22Rv1 (cell line): ENCODE measurements around the gene PHKB.

Experiments
- ZFX ChIP-seq: fragments of 450-650 bp; IDR thresholded peaks from 2 replicates; pipeline ENCODE4 v1.6.1; 2017; ENCODE audit warnings: antibody characterized with exemption, borderline replicate concordance
- TF ChIP-seq, protein P1 (sequence below): fragments of 450-650 bp; IDR thresholded peaks from 2 replicates; pipeline ENCODE4 v1.5.1; 2017; ENCODE audit warnings: mild to moderate bottlenecking

DNA sequence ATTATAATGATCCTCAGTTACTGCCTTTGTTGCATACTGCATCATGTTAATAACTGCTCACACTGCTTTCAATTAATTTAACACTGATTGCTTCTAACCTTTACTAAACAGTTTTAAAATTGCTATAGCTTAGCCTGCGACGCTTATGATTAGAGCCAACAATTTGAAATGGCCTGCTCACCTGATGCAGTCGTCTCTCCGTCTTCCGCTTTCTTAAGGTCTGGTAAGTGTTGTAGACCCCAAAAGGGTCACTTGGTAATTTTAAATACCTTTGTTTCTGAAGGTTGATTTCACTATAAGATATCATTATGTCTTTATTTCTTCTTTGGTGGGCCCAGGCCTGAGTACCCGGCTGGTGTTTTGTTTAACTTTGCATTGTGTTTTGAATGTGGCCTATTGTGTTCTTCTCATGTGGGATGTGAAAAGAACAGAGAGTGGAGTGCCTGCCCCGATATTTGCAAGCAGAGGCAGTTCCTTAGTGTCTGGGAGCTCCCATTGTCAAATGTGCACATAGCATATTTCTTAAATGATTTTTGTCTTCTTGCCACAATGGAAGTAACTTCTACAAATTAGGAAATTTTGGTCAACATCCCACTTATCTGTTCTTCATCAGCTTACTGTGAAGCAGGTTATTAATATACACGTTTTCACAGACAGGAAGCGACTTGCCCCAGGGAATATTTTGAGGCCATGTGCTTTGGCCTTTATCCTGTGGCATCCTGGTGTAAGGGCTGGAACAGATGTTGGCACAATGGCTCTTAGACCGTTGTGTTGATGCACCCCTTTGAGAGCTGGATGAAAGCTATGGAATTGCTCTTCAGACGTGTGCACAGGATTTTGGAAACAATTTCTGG is 2.9 kb downstream of the PHKB start:
- TF ChIP-seq, protein P1, sequence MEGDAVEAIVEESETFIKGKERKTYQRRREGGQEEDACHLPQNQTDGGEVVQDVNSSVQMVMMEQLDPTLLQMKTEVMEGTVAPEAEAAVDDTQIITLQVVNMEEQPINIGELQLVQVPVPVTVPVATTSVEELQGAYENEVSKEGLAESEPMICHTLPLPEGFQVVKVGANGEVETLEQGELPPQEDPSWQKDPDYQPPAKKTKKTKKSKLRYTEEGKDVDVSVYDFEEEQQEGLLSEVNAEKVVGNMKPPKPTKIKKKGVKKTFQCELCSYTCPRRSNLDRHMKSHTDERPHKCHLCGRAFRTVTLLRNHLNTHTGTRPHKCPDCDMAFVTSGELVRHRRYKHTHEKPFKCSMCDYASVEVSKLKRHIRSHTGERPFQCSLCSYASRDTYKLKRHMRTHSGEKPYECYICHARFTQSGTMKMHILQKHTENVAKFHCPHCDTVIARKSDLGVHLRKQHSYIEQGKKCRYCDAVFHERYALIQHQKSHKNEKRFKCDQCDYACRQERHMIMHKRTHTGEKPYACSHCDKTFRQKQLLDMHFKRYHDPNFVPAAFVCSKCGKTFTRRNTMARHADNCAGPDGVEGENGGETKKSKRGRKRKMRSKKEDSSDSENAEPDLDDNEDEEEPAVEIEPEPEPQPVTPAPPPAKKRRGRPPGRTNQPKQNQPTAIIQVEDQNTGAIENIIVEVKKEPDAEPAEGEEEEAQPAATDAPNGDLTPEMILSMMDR: no peak
- TF ChIP-seq ZFX: no peak
